ENCODE data around the gene GRIK1.

The GRIK1 gene

GRCh38 chr21:29771491-29772066 lies 168.2 kb downstream of the GRIK1 start:
- no peak for DNase-seq

GRCh38 chr21:29763674-29764073 lies 176.1 kb downstream of the GRIK1 start:
- no peak for DNase-seq

GRCh38 chr21:29762570-29763082 lies 177.2 kb downstream of the GRIK1 start:
- DNase-seq, result no peak

- DNase-seq, result no peak
Measured at GRCh38 chr21:29753216-29753615, 186.6 kb downstream of the GRIK1 start.

- no peak for DNase-seq
Measured at GRCh38 chr21:29751473-29752185, 188.2 kb downstream of the GRIK1 start.

- no peak for DNase-seq
Measured at GRCh38 chr21:29749957-29750356, 189.8 kb downstream of the GRIK1 start.

- DNase-seq, result no peak
Measured at GRCh38 chr21:29749223-29749622, 190.6 kb downstream of the GRIK1 start.

- DNase-seq, result no peak
Measured at GRCh38 chr21:29748391-29749167, 191.2 kb downstream of the GRIK1 start.

GRCh38 chr21:29741761-29742160 lies 198.0 kb downstream of the GRIK1 start:
- DNase-seq, result no peak

- DNase-seq, result no peak
Measured at GRCh38 chr21:29739176-29739575, 200.6 kb downstream of the GRIK1 start.

- no peak for DNase-seq
Measured at GRCh38 chr21:29738730-29739129, 201.1 kb downstream of the GRIK1 start.

- DNase-seq, result no peak
Measured at GRCh38 chr21:29737186-29737585, 202.6 kb downstream of the GRIK1 start.

- no peak for DNase-seq
Measured at GRCh38 chr21:29730281-29730680, 209.5 kb downstream of the GRIK1 start.

GRCh38 chr21:29726044-29726443 lies 213.8 kb downstream of the GRIK1 start:
- DNase-seq, result no peak

GRCh38 chr21:29725025-29725736 lies 214.6 kb downstream of the GRIK1 start:
- DNase-seq, result peak; percentile 51 to 69

- DNase-seq, result no peak
Measured at GRCh38 chr21:29721964-29722363, 217.8 kb downstream of the GRIK1 start.

GRCh38 chr21:29721221-29721620 lies 218.6 kb downstream of the GRIK1 start:
- peak in 1 of 2 experiments; percentile 45 for DNase-seq

- peak in 1 of 2 experiments; percentile 10 for DNase-seq
Measured at GRCh38 chr21:29719521-29719920, 220.3 kb downstream of the GRIK1 start.

GRCh38 chr21:29718081-29718815 lies 221.5 kb downstream of the GRIK1 start:
- peak; percentile 96 for DNase-seq

- no peak for DNase-seq
Measured at GRCh38 chr21:29717659-29718058, 222.1 kb downstream of the GRIK1 start.

- no peak for DNase-seq
Measured at GRCh38 chr21:29716753-29717152, 223.0 kb downstream of the GRIK1 start.

GRCh38 chr21:29715089-29715488 lies 224.7 kb downstream of the GRIK1 start:
- no peak for DNase-seq

All from SHP77 (cell line).